Progenitor cell of endocrine pancreas (in vitro differentiated cells): ENCODE results near the gene FAM83C. TPM values are rescaled to one million over a fixed set of nuclear protein-coding genes. Genes with fewer than 3 reads are reported as not detected.

Source experiments
- DNase-seq: peaks from one replicate; pipeline ENCODE4 v3.0.0; 2021; ENCODE audit warnings: low spot score; ENCODE audit not compliant: unreplicated experiment
- H3K27ac Mint-ChIP-seq: 2 replicates; pipeline ENCODE4 v1.8.0; 2021; ENCODE audit warnings: mild to moderate bottlenecking, moderate library complexity, mixed read lengths
- H3K27me3 Mint-ChIP-seq: 2 replicates; pipeline ENCODE4 v1.8.0; 2021; ENCODE audit warnings: mixed read lengths
- H3K36me3 Mint-ChIP-seq: 2 replicates; pipeline ENCODE4 v1.8.0; 2022; ENCODE audit warnings: mixed read lengths; ENCODE audit not compliant: insufficient read depth
- H3K4me1 Mint-ChIP-seq: 2 replicates; pipeline ENCODE4 v1.8.0; 2021; ENCODE audit warnings: low read depth, mixed read lengths
- H3K4me3 Mint-ChIP-seq: 2 replicates; pipeline ENCODE4 v1.8.0; 2021; ENCODE audit warnings: low read depth, mild to moderate bottlenecking, moderate library complexity, mixed read lengths
- H3K9me3 Mint-ChIP-seq: 2 replicates; pipeline ENCODE4 v1.8.0; 2021; ENCODE audit warnings: low read depth, mixed read lengths
- CTCF ChIP-seq: fragments of 200-600 bp; sonication (generic); IDR thresholded peaks from one replicate; pipeline ENCODE4 v1.5.0; 2021; ENCODE audit warnings: antibody characterized with exemption, mild to moderate bottlenecking; ENCODE audit not compliant: unreplicated experiment
- long read RNA-seq: library from polyadenylated mRNA; unstranded; transcript quantifications from one replicate; pipeline ENCODE4 v2.0.0, GENCODE V29; 2020
- total RNA-seq: library from RNA; stranded (reverse); gene quantifications from 2 replicates; pipeline ENCODE4 v1.2.1, GENCODE V29; 2021

Gene FAM83C
- total RNA-seq, result not detected in 2 replicates
- long read RNA-seq, result 0 reads

GRCh38 chr20:35291654-35292503 is at the start of gene FAM83C:
FAM83C (minus strand) TSS chr20:35292425; CDS start chr20:35292304, 121 bp downstream.
- H3K27me3 Mint-ChIP-seq, result peaks cover 15% of the 10 kb centered on the region
- H3K4me1 Mint-ChIP-seq, result peaks cover 19% of the 10 kb centered on the region
- no peak within 1 kb of the TSS for H3K27ac Mint-ChIP-seq
- no peak for DNase-seq
- no peak for TF ChIP-seq CTCF
- no peaks in the 10 kb centered on the region for H3K9me3 Mint-ChIP-seq
- no peak within 1 kb of the TSS for H3K4me3 Mint-ChIP-seq
- H3K36me3 Mint-ChIP-seq, result no peaks in the 10 kb centered on the region

GRCh38 chr20:35341366-35342028 is 49.3 kb upstream of the FAM83C start:
- H3K36me3 Mint-ChIP-seq, result peaks cover 13% of the 10 kb centered on the region
- no peak for TF ChIP-seq CTCF
- H3K4me1 Mint-ChIP-seq, result no peaks in the 10 kb centered on the region
- no peak overlapping the region for H3K27ac Mint-ChIP-seq
- H3K9me3 Mint-ChIP-seq, result no peaks in the 10 kb centered on the region
- H3K4me3 Mint-ChIP-seq, result no peak overlapping the region
- no peaks in the 10 kb centered on the region for H3K27me3 Mint-ChIP-seq
- no peak for DNase-seq

- peaks cover 4% of the 10 kb centered on the region for H3K36me3 Mint-ChIP-seq
- no peak overlapping the region for H3K4me3 Mint-ChIP-seq
- DNase-seq, result no peak
- no peak overlapping the region for H3K27ac Mint-ChIP-seq
- no peak for TF ChIP-seq CTCF
- H3K4me1 Mint-ChIP-seq, result no peaks in the 10 kb centered on the region
- H3K27me3 Mint-ChIP-seq, result no peaks in the 10 kb centered on the region
- H3K9me3 Mint-ChIP-seq, result no peaks in the 10 kb centered on the region
These were observed 48.2 kb upstream of the FAM83C start for GRCh38 chr20:35340436-35340835.

GRCh38 chr20:35339636-35340035 is 47.4 kb upstream of the FAM83C start:
- no peaks in the 10 kb centered on the region for H3K4me1 Mint-ChIP-seq
- TF ChIP-seq CTCF, result no peak
- H3K9me3 Mint-ChIP-seq, result no peaks in the 10 kb centered on the region
- no peak overlapping the region for H3K27ac Mint-ChIP-seq
- no peaks in the 10 kb centered on the region for H3K27me3 Mint-ChIP-seq
- no peak for DNase-seq
- no peak overlapping the region for H3K4me3 Mint-ChIP-seq
- H3K36me3 Mint-ChIP-seq, result no peaks in the 10 kb centered on the region

- no peaks in the 10 kb centered on the region for H3K4me1 Mint-ChIP-seq
- no peak for DNase-seq
- H3K4me3 Mint-ChIP-seq, result no peak overlapping the region
- H3K36me3 Mint-ChIP-seq, result no peaks in the 10 kb centered on the region
- no peak for TF ChIP-seq CTCF
- no peaks in the 10 kb centered on the region for H3K9me3 Mint-ChIP-seq
- no peak overlapping the region for H3K27ac Mint-ChIP-seq
- no peaks in the 10 kb centered on the region for H3K27me3 Mint-ChIP-seq
These were observed 46.8 kb upstream of the FAM83C start for GRCh38 chr20:35339007-35339406.
